A549 (cell line): ENCODE measurements around the gene CDH26. TPM values are rescaled to one million over a fixed set of nuclear protein-coding genes. Genes with fewer than 3 reads are reported as not detected.

ENCODE experiments used
- ATAC-seq, 2 experiments: fragments of 200-7000 bp in 1 of 2; fragments of >200 bp in 1 of 2; cut with Nextera tagmentation in 1 of 2; cut with Tn5 transposase in 1 of 2; 3 replicates each; pipeline versions ENCODE4 v1.8.0 to v1.9.1; 2018 to 2020; ENCODE audit warnings: mild to moderate bottlenecking in 1 of 2, moderate library complexity in 1 of 2
- CTCF ChIA-PET: fragments of 300-600 bp; sonication (Branson Sonifier 250); formaldehyde crosslinking; extraction: SDS; loops from one replicate; lab custom pipeline; 2021; ENCODE audit warnings: antibody characterized with exemption, inconsistent platforms; lab: Yijun Ruan, JAX
- POLR2A ChIA-PET: fragments of 350-600 bp; formaldehyde crosslinking; extraction: SDS; loops from one replicate; lab custom pipeline; 2021; ENCODE audit warnings: antibody characterized with exemption, inconsistent platforms; lab: Yijun Ruan, JAX
- DNase-seq, 2 experiments: peaks; one replicate each; pipeline versions ENCODE4 v3.0.0 to v3.0.0-alpha.2; 2011 to 2016; ENCODE audit warnings: low read depth in 1 of 2, low spot score in 1 of 2
- FAIRE-seq: peaks from 2 replicates; lab custom pipeline; 2011; peaks lifted over from hg19 to GRCh38; lab: Jason Lieb, UNC
- H3K27ac ChIP-seq, 2 experiments: fragments of >200 bp; sonication (Bioruptor Twin); formaldehyde crosslinking; 3 replicates each; pipeline ENCODE4 v1.5.1; 2016 to 2017
- H3K4me1 ChIP-seq: fragments of >200 bp; sonication (Bioruptor Twin); formaldehyde crosslinking; 3 replicates; pipeline ENCODE4 v1.6.1; 2016
- H3K4me2 ChIP-seq: fragments of >200 bp; sonication (Bioruptor Twin); formaldehyde crosslinking; 3 replicates; pipeline ENCODE4 v1.6.1; 2016
- H3K4me3 ChIP-seq: fragments of >200 bp; sonication (Bioruptor Twin); formaldehyde crosslinking; 3 replicates; pipeline ENCODE4 v1.5.1; 2016
- H3K9me3 ChIP-seq: fragments of >200 bp; sonication (Bioruptor Twin); formaldehyde crosslinking; 3 replicates; pipeline ENCODE4 v1.6.1; 2016
- ATOH8 ChIP-seq: fragments of 250-450 bp; sonication (Bioruptor Pico); IDR thresholded peaks from 2 replicates; pipeline ENCODE4 v1.5.0; 2020; ENCODE audit warnings: low read depth, mild to moderate bottlenecking, moderate library complexity
- CHD2 ChIP-seq: fragments of 150-350 bp; IDR thresholded peaks from 2 replicates; pipeline ENCODE4 v1.6.1; 2014; ENCODE audit warnings: low read length; ENCODE audit not compliant: partially characterized antibody
- CHD4 ChIP-seq: fragments of 200-600 bp; sonication (generic); IDR thresholded peaks from 2 replicates; pipeline ENCODE4 v1.6.1; 2016; ENCODE audit warnings: antibody characterized with exemption, mild to moderate bottlenecking, borderline replicate concordance
- EHF ChIP-seq: fragments of 250-450 bp; sonication (Bioruptor Pico); IDR thresholded peaks from 2 replicates; pipeline ENCODE4 v1.5.0; 2020; ENCODE audit warnings: mild to moderate bottlenecking
- ELK1 ChIP-seq: fragments of 150-350 bp; IDR thresholded peaks from 2 replicates; pipeline ENCODE4 v1.6.1; 2014; ENCODE audit warnings: low read depth, mild to moderate bottlenecking, low read length
- EP300 ChIP-seq, 2 experiments: fragments of >200 bp; sonication (Bioruptor Twin); formaldehyde crosslinking; IDR thresholded peaks; 2 replicates in 1 of 2; 3 replicates in 1 of 2; pipeline ENCODE4 v1.6.1; 2016 to 2017
- HOXB13 ChIP-seq: fragments of 250-450 bp; sonication (Bioruptor Pico); IDR thresholded peaks from 2 replicates; pipeline ENCODE4 v1.5.0; 2020; ENCODE audit warnings: low read depth, mild to moderate bottlenecking, moderate library complexity
- KDM1A ChIP-seq: fragments of 200-600 bp; sonication (generic); IDR thresholded peaks from 2 replicates; pipeline ENCODE4 v1.6.1; 2016; ENCODE audit warnings: low read depth, mild to moderate bottlenecking
- MAFK ChIP-seq: fragments of 450-650 bp; IDR thresholded peaks from 2 replicates; pipeline ENCODE4 v1.6.1; 2014; ENCODE audit not compliant: partially characterized antibody
- MAX ChIP-seq: IDR thresholded peaks from 2 replicates; pipeline ENCODE4 v1.6.1; 2012
- NPAS2 ChIP-seq: fragments of 250-450 bp; sonication (Bioruptor Pico); IDR thresholded peaks from 2 replicates; pipeline ENCODE4 v1.8.0; 2022; ENCODE audit warnings: mild to moderate bottlenecking, moderate library complexity, borderline replicate concordance
- POLR2AphosphoS2 ChIP-seq: conservative IDR thresholded peaks from 2 replicates; pipeline ENCODE4 v1.6.1; 2012; ENCODE audit warnings: low read length, improper control_type of control experiment, inconsistent platforms
- RAD21 ChIP-seq, 2 experiments: fragments of >200 bp in 1 of 2; sonication (Bioruptor Twin) in 1 of 2; formaldehyde crosslinking in 1 of 2; IDR thresholded peaks in 1 of 2; conservative IDR thresholded peaks in 1 of 2; 2 replicates in 1 of 2; 3 replicates in 1 of 2; pipeline ENCODE4 v1.6.1; 2012 to 2018; ENCODE audit warnings: inconsistent platforms in 1 of 2
- RCOR1 ChIP-seq: fragments of 150-350 bp; IDR thresholded peaks from 2 replicates; pipeline ENCODE4 v1.6.1; 2014; ENCODE audit warnings: antibody characterized with exemption, low read length, low read depth
- REST ChIP-seq: fragments of 200-600 bp; sonication (generic); IDR thresholded peaks from 2 replicates; pipeline ENCODE4 v1.6.1; 2016; ENCODE audit warnings: antibody characterized with exemption, mild to moderate bottlenecking, moderate library complexity
- SREBF2 ChIP-seq: fragments of 450-650 bp; IDR thresholded peaks from 2 replicates; pipeline ENCODE4 v1.6.1; 2014; ENCODE audit warnings: mild to moderate bottlenecking, moderate library complexity
- WGBS: methylation state at CpG from one replicate; pipeline ENCODE4 v1.1.6; 2017; ENCODE audit errors: missing lambda C conversion rate; 5-methylcytosine and 5-hydroxymethylcytosine counted together
- polyA plus RNA-seq, 4 experiments: library from polyadenylated mRNA; depleted of rRNA in 3 of 4; stranded (reverse); fragments of >200 nt; fragmentation: RNase III in 1 of 4; extraction: RNeasy Plus Mini Kit Qiagen cat#74134 plus additional on column Dnase treatment in 1 of 4; gene quantifications; 2 replicates in 3 of 4; 3 replicates in 1 of 4; pipeline ENCODE4 v1.2.3, GENCODE V29; 2011 to 2017

The CDH26 gene
- polyA plus RNA-seq, 2 of the 4 experiments (the other 2 are of a cell fraction), result 0.27 to 0.57 TPM

- 36% methylated on average over 3 of the region's 3 CpGs for WGBS
- FAIRE-seq (no peak), DNase-seq (no peak), ATAC-seq (no peak)
- H3K4me3 ChIP-seq, result no peak overlapping the region
- TF ChIP-seq RAD21 (conservative IDR thresholded peaks at IDR 0.05 in 1 of 2, IDR thresholded peaks at IDR 0.05 in 1 of 2) (no peak), KDM1A (no peak), REST (no peak), EP300 (IDR thresholded peaks at IDR 0.05) (no peak), ATOH8 (no peak), MAX (no peak), NPAS2 (CRISPR knock-in tag) (no peak), RCOR1 (no peak), ELK1 (no peak), HOXB13 (no peak), CHD4 (no peak), POLR2AphosphoS2 (no peak), SREBF2 (no peak), MAFK (no peak), EHF (CRISPR knock-in tag) (no peak), CHD2 (no peak)
- no peak overlapping the region for H3K4me2 ChIP-seq
- POLR2A ChIA-PET, result no interaction called here
- H3K9me3 ChIP-seq, result peaks cover 8% of the 10 kb centered on the region; the same call in 1 of the 3 replicates
- CTCF ChIA-PET, result interaction anchor here (1.6 kb wide), 1 partner anchor 147 kb away, joined by 4 read pairs; no protein-coding TSS in a partner anchor
- no peaks in the 10 kb centered on the region for H3K4me1 ChIP-seq
- H3K27ac ChIP-seq, result no peak overlapping the region
Measured at GRCh38 chr20:60063739-60064380, 105.6 kb downstream of the CDH26 start.

Other genes starting within 250 kb of the CDH26 start
- 1.3 and 2.1 TPM in 2 replicates for gene SYCP2, start 24.8 kb upstream of the CDH26 start, polyA plus RNA-seq (2011; rRNA removed)
- 0.50 to 0.84 TPM (median 0.52 TPM) in 3 replicates for gene SYCP2, start 24.8 kb upstream of the CDH26 start, polyA plus RNA-seq (2017; fragmentation: RNase III; extraction: RNeasy Plus Mini Kit Qiagen cat#74134 plus additional on column Dnase treatment)
- gene PPP1R3D, start 18.1 kb upstream of the CDH26 start, polyA plus RNA-seq (2011; rRNA removed), result 2.6 and 2.7 TPM in 2 replicates
- gene PPP1R3D, start 18.1 kb upstream of the CDH26 start, polyA plus RNA-seq (2017; fragmentation: RNase III; extraction: RNeasy Plus Mini Kit Qiagen cat#74134 plus additional on column Dnase treatment), result 2.6 to 3.9 TPM (median 3.2 TPM) in 3 replicates
- gene FAM217B, start 18.0 kb upstream of the CDH26 start, polyA plus RNA-seq (2011; rRNA removed), result 11.6 and 12.3 TPM in 2 replicates
- gene FAM217B, start 18.0 kb upstream of the CDH26 start, polyA plus RNA-seq (2017; fragmentation: RNase III; extraction: RNeasy Plus Mini Kit Qiagen cat#74134 plus additional on column Dnase treatment), result 6.1 to 6.3 TPM (median 6.2 TPM) in 3 replicates